IMR-90 (cell line): ENCODE measurements around the gene TREH. TPM values are rescaled to one million over a fixed set of nuclear protein-coding genes. Genes with fewer than 3 reads are reported as not detected.

ENCODE experiments used
- MAZ ChIP-seq: IDR thresholded peaks from 2 replicates; pipeline ENCODE4 v1.6.1; 2012; ENCODE audit warnings: low read depth, mild to moderate bottlenecking, low read length, improper control_type of control experiment, moderate library complexity, borderline replicate concordance
- MXI1 ChIP-seq: IDR thresholded peaks from 2 replicates; pipeline ENCODE4 v1.6.1; 2012; ENCODE audit warnings: low read depth, mild to moderate bottlenecking, low read length, moderate library complexity, borderline replicate concordance
- RAD21 ChIP-seq: IDR thresholded peaks from 2 replicates; pipeline ENCODE4 v1.6.1; 2012; ENCODE audit warnings: low read length, improper control_type of control experiment
- SMC3 ChIP-seq: fragments of 150-350 bp; IDR thresholded peaks from 2 replicates; pipeline ENCODE4 v1.6.1; 2016; ENCODE audit warnings: low read depth, mild to moderate bottlenecking, antibody characterized with exemption, low read length, moderate library complexity
- microRNA-seq, 2 experiments: library from miRNA; stranded (forward) in 1 of 2; unstranded in 1 of 2; fragments of 10-50 nt in 1 of 2; fragments of <30 nt in 1 of 2; gene quantifications in 1 of 2; microRNA quantifications in 1 of 2; one replicate each; pipeline versions ENCODE3 to v1.1.0; 2013 to 2020; ENCODE audit not compliant: insufficient read depth in 1 of 2, insufficient read length in 1 of 2, unreplicated experiment in 1 of 2
- polyA plus RNA-seq, 3 experiments: library from polyadenylated mRNA; depleted of rRNA; stranded (reverse); fragments of >200 nt; gene quantifications; 2 replicates each; pipeline ENCODE4 v1.2.3, GENCODE V29; 2012; ENCODE audit warnings: low replicate concordance in 1 of 3
- small RNA-seq, 5 experiments: library from RNA; depleted of rRNA; stranded (forward); fragments of <200 nt; gene quantifications; one replicate each; pipeline ENCODE3, GENCODE V24; 2012
- total RNA-seq: library from RNA; depleted of rRNA; stranded (reverse); fragments of >200 nt; gene quantifications from 2 replicates; pipeline ENCODE4 v1.2.3, GENCODE V29; 2012; rRNA removed

Gene TREH
- total and polyA plus RNA-seq, 2 of the 4 experiments (the other 2 are of a cell fraction), result not detected

DNA sequence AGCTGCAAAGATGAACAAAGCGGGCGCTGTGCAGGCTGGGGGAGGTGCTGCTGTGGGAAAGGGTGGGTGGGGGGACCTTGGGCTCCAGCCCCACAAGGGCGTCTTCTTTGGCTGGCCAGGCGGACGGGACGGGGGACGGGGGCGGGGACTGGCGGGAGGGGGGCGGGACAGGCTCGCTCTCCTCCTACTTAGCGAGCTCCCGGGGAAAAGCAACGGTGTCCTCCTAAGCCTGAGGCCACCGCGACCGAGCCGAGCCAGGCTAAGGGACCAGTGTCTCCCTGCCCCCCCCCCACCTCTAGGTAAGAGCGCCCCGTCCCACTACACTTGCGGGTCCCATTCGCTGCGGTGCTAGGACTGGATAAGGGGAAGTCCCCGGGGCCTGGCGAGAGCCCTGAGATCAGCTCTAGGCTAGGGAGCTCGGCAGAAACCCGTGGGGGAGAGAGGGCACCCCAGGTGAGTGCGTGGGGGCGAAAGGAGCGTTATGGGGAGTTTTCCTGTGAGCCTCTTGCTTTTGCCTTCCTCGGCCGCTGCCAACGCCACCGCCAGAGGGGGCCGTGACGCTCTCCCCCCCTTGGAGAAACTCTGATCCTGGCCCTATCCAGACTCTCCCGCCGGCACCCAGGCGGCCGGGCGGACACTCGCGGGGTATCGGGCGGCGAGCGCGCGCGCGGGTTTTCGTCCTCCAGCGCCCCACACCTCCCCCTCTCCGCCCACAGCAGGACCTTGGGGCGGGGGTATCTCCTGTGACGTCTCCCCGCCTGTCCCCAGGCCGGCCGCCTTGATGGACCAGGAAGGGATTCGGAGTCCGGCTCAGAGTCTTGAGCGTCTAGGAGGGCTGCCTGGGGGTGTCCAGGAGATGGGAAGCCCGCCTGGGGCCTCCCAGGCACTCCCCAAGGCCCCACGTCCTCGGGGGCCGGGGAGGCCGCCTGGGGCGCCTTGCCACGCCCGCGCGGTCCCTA lies 71.8 kb downstream of the TREH start, which contains the start of gene PHLDB1 (continued):
- TF ChIP-seq SMC3, result peak; percentile 39
- peak; percentile 37 for TF ChIP-seq RAD21
- peak; percentile 48; the same call in 1 of the 2 replicates for TF ChIP-seq MAZ
- no peak for TF ChIP-seq MXI1

Small RNA genes within 50 kb of the gene (microRNA-seq; reads per million reads assigned to microRNA genes)
- not detected for gene MIR6716 (ENCODE audit: unreplicated experiment)
- gene RNU6-376P (ENCODE audit: insufficient read depth, insufficient read length), result not detected

Small RNA genes within 50 kb of the gene (small RNA-seq; reads per million reads assigned to genes)
- gene RNU6-376P, result 0 reads per million in 5 experiments

Other genes starting within 250 kb of the TREH start
- 19.7 and 21.1 TPM in 2 replicates for gene KMT2A, start 243.2 kb downstream of the TREH start, total RNA-seq
- gene KMT2A, start 243.2 kb downstream of the TREH start, polyA plus RNA-seq (2012; rRNA removed), result 15.0 and 18.2 TPM in 2 replicates
- gene TTC36, start 152.2 kb downstream of the TREH start, total RNA-seq, result not detected in 2 replicates
- gene TTC36, start 152.2 kb downstream of the TREH start, polyA plus RNA-seq (2012; rRNA removed), result not detected in 2 replicates
- 14.0 and 14.2 TPM in 2 replicates for gene TMEM25, start 148.5 kb downstream of the TREH start, total RNA-seq
- gene TMEM25, start 148.5 kb downstream of the TREH start, polyA plus RNA-seq (2012; rRNA removed), result 37.1 and 41.7 TPM in 2 replicates
- 45.5 and 46.2 TPM in 2 replicates for gene IFT46, start 113.7 kb downstream of the TREH start, total RNA-seq
- 27.7 and 30.1 TPM in 2 replicates for gene IFT46, start 113.7 kb downstream of the TREH start, polyA plus RNA-seq (2012; rRNA removed)
- gene ARCN1, start 107.2 kb downstream of the TREH start, total RNA-seq, result 148 and 176 TPM in 2 replicates
- 212 and 215 TPM in 2 replicates for gene ARCN1, start 107.2 kb downstream of the TREH start, polyA plus RNA-seq (2012; rRNA removed)
- 40.0 and 41.7 TPM in 2 replicates for gene PHLDB1, start 72.0 kb downstream of the TREH start, total RNA-seq
- 90.4 and 96.4 TPM in 2 replicates for gene PHLDB1, start 72.0 kb downstream of the TREH start, polyA plus RNA-seq (2012; rRNA removed)
- 197 and 225 TPM in 2 replicates for gene DDX6, start 111.5 kb upstream of the TREH start, total RNA-seq
- gene DDX6, start 111.5 kb upstream of the TREH start, polyA plus RNA-seq (2012; rRNA removed), result 14.7 and 19.2 TPM in 2 replicates
- not detected in 2 replicates for gene CXCR5, start 204.2 kb upstream of the TREH start, total RNA-seq
- gene CXCR5, start 204.2 kb upstream of the TREH start, polyA plus RNA-seq (2012; rRNA removed), result not detected in 2 replicates
- gene BCL9L, start 246.3 kb upstream of the TREH start, total RNA-seq, result 1.7 and 2.3 TPM in 2 replicates
- 17.0 and 21.5 TPM in 2 replicates for gene BCL9L, start 246.3 kb upstream of the TREH start, polyA plus RNA-seq (2012; rRNA removed)